Measurements from ENCODE around the gene NRSN2. TPM values are rescaled to one million over a fixed set of nuclear protein-coding genes. Genes with fewer than 3 reads are reported as not detected.
"Not testable (repeated sequence)": the region's sequence is repeated elsewhere in the genome, so short reads cannot be mapped to it uniquely, and the experiment has no call there.

NRSN2 gene
- total RNA-seq, 1 experiment from 2014 or later: 65.9 TPM

DNA sequence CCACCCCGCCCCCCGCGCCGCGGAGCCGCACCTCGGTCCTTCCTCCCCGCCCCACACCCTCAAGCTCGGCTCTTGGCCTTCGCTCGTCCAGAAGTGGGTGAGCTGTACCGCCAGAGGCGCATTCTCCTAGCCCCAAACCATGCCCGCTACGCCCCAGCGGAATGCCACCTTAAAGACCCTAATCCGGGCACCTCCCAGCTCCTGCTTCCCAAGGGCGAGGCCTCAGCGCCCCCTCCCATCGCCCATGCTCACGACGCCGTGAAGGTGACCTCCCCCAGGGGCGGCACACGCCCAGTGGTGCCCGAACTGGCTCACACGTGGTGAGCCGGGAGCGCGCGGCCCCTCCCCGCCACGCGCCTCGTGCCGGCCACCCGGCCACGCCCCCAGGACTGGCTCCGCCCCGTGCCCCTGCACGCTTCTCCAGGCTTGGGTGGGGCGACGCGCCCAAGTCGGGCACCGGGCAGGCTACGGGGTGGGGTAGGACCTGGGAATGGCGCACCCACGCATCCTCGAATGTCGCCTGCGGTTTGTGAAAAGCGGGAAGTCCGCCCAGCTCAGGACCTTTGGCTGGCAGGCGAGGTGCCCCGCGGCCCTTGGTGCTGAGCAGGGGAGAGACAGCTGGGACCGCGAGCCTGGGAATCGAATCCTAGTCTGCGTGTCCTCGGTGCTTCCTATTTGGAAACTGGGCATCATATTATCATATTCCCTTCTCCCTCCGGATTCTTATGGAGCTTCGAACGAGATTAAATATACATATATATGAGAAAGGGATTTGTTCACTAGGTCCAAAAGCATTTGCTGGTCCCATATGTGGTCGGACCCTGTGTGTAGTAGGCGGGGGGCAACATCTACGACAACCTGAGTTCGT is 22.5 kb upstream of the NRSN2 start:
- in situ Hi-C loops (cut with HindIII; ENCODE audit: low sequenced_read_pairs): no loop called here
- DNase-seq (ENCODE audit: low spot score): peak; percentile 85

DNA sequence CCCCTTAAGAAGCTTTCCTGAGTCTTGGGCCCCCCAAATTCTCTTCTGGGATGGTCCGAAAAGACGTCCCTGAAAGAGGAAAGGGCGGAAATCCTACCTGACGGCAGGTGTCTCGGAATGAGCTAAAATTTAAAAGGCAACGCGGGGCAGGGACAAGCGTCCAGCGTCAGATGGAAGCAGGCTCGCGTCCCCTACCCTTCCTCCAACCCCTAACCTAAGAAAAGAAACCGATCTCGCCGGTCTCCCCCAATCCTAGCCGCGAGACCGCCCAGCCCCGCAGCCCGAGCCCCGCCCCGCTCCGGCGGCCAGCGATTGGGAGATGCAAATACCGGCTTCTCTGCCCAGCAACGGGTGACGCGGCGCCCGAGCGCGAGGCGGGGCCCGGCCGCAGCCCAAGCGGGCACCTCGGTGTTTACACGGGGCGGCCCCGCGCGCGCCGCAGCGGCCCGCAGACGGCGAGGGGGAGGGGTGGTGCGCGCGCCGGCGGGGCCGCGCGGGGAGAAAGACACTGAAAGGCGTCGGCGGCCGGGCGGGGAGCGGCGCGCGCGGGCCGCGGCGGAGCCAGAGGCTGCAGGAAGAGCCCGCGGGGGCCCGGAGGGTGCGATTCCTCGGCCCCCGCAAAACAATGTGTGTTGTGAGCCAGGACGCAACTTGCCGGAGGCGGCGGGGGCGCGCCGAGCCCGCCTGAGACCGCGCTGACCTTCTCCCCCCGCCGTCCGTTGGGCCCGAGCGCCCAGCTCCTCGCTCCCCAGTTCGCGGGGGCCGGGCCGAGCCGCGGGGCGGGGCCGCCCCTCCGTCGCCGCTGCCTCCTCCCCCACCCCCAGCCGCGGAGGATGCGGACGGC is 21.6 kb upstream of the NRSN2 start, which contains the start of gene SOX12:
SOX12 (plus strand) TSS at position 508 of the 844 bp plus-strand sequence. CDS start 373 bp downstream, outside the sequence.
- peak; percentile 96 for DNase-seq (ENCODE audit: low spot score)
- in situ Hi-C loops (cut with HindIII; ENCODE audit: low sequenced_read_pairs): no loop called here

DNA sequence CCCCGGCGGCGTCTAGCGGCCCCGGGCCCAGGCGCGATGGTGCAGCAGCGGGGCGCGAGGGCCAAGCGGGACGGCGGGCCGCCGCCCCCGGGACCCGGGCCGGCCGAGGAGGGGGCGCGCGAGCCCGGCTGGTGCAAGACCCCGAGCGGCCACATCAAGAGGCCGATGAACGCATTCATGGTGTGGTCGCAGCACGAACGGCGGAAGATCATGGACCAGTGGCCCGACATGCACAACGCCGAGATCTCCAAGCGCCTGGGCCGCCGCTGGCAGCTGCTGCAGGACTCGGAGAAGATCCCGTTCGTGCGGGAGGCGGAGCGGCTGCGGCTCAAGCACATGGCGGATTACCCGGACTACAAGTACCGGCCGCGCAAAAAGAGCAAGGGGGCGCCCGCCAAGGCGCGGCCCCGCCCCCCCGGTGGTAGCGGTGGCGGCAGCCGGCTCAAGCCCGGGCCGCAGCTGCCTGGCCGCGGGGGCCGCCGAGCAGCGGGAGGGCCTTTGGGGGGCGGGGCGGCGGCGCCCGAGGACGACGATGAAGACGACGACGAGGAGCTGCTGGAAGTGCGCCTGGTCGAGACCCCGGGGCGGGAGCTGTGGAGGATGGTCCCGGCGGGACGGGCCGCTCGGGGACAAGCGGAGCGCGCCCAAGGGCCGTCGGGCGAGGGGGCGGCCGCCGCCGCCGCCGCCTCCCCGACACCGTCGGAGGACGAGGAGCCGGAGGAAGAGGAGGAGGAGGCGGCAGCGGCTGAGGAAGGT is 20.8 kb upstream of the NRSN2 start:
- in situ Hi-C loops (cut with HindIII; ENCODE audit: low sequenced_read_pairs): no loop called here
- DNase-seq (ENCODE audit: low spot score): peak; percentile 62

DNA sequence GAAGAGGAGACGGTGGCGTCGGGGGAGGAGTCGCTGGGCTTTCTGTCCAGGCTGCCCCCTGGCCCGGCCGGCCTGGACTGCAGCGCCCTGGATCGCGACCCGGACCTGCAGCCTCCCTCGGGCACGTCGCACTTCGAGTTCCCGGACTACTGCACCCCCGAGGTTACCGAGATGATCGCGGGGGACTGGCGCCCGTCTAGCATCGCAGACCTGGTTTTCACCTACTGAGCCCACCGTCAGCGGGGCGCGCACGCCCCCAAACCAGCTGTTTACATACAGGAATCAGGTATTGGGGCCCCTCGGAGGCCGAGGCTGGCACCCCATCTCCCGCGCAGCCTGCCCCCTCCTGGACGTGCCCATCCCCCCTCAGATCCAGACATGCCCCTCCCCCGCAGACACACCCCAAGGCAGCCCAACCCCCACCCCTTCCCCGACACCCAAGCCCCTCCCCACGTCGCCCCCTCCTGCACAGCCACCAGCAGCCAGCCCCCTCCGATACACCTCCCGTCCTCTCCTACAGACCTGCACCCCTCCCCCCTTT is 20.2 kb upstream of the NRSN2 start:
- peak; percentile 21 for DNase-seq (ENCODE audit: low spot score)
- in situ Hi-C loops (cut with HindIII; ENCODE audit: low sequenced_read_pairs): no loop called here

DNA sequence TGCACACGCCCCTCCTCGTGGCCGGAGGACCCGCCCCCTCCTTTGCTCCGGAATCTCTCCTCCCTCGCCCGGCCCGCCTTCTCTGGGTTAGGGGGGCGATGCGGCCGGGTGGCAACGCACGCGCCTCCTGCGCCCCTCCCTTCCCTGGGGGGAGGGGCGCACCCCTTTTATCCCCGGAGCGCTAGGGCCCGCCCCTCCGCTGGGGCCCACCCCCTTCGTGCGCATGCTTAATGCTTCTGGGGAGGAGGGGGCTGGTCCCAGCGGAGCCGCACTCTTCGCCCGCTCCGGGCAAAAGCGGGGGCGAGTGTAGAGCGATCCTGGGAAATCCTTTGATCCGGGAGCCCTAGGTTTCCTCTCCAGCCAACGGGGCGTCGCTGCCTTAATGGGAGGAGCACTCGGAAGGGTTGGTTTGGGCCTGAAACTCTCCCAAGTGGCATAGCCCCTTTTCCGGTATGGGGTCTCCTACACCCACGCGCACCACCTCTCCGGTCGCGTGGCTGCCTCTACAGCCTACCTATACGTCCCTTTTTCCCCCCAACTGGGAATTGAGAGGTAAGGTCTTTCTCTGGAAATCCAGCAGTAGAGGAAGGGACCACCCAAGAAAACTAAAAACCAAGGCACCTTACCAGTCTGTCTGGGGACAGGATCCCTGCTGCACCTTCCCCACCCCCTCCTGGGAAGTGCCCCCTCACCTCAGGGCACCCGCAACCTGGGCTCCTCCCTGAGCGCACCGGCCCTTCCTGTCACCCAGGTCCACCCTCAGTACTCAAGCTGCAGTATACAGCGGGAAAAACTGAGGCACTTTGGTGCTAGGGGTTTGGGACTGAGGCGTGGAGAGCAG is 19.5 kb upstream of the NRSN2 start:
- peak; percentile 80 for DNase-seq (ENCODE audit: low spot score)
- in situ Hi-C loops (cut with HindIII; ENCODE audit: low sequenced_read_pairs): no loop called here

DNA sequence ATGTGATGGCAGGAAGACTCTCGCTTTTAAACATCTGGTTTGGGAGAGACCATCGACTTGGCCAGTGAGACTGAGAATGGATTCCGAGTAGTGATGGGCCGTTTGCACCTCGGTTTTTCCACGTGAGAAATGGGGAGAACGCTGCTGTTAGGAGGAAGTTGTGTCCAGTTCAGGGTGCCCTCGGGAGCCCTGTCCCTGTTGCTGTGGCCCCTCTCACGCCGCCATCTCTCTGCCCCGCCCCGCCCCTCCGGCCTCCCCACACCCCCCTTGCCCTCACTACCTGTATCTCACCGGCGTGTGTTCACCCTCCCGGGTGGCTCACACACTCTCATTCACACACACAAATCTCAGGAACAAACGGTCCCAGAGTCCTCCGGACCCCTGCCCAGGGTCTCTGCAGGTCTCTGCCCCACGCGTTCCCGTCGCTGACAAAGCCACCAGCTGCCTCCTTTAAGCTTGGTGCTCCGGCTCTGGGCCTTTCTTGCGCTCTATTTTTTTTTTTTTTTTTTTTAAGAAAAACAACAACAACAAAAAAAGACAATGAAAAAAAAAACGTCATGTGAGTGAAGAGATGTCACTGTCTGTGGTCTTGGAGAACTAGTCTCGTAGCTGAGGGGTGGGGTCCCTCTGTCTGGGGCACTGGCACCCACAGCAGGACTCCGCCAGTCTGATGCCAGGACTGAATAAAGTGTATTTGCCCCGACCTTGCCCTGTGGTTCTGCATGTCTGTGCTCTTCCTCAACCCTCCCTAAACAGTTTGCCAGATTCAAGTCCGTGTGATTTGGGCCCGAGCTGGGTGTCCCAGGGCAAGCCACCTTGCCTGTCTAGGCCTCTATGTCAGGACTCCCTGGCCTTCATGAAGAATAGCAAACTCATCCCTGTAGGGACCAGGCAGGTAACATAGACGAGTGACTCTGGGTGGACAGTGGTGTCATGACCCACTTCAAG is 18.6 kb upstream of the NRSN2 start:
- peak; percentile 33 for DNase-seq (ENCODE audit: low spot score)
- in situ Hi-C loops (cut with HindIII; ENCODE audit: low sequenced_read_pairs): no loop called here

DNA sequence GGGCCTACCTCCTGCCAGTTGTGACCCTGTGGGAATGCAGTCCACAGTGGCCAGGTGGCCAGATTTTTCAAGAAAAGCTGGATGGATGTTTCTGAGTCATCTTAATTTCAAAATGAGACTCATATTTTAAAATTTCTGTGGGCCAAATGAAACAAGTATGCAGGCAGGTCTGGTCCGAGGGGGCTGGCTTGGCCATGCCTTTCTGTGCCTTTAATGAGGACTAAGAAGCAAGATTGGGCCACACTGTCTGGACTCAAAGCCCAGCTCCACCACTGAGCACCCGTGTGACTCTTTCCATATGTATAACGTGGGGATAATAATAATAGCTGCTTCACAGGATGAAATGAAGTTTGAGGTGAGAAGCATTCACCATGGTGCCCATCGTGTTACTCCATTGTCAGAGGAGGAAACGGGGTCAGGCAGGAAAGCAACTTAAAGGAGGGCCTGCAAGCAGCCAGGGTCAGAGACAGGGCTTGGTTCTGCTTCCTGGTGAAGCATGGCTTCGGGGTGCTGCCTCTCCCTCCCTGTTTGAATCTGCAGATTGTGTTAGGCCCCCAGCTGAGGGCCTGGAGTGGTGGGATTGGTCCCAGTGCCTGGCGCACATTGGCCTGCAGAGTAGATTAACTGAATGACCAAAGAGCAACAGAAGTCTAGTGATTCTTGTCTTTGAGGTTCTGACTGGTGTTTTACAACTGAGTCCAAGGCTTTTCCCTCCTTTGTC is 17.8 kb upstream of the NRSN2 start:
- DNase-seq (ENCODE audit: low spot score): peak; percentile 30
- in situ Hi-C loops (cut with HindIII; ENCODE audit: low sequenced_read_pairs): no loop called here

DNA sequence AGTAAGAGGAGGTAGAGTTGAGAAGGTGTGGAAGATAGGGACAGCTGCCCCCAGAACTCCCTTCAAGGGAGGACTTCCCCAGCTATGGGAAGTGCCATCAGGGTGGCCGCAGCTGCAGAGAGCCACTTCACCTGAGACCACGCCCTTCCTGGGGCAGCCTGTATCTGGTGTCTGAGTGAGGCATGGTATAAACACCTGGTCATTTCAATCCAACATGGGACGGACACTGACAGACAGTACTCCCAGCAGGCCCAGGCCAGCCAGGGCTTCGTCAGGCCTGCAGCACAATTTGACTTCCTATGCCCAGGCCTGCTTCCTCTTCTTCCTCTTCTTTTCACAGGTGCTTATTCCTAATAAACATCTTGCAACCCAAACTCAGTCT is 17.1 kb upstream of the NRSN2 start:
- no peak for DNase-seq (ENCODE audit: low spot score)
- in situ Hi-C loops (cut with HindIII; ENCODE audit: low sequenced_read_pairs): loop anchor here (5.0 kb wide), 2 partner anchors 63 to 93 kb away; no protein-coding TSS in a partner anchor

DNA sequence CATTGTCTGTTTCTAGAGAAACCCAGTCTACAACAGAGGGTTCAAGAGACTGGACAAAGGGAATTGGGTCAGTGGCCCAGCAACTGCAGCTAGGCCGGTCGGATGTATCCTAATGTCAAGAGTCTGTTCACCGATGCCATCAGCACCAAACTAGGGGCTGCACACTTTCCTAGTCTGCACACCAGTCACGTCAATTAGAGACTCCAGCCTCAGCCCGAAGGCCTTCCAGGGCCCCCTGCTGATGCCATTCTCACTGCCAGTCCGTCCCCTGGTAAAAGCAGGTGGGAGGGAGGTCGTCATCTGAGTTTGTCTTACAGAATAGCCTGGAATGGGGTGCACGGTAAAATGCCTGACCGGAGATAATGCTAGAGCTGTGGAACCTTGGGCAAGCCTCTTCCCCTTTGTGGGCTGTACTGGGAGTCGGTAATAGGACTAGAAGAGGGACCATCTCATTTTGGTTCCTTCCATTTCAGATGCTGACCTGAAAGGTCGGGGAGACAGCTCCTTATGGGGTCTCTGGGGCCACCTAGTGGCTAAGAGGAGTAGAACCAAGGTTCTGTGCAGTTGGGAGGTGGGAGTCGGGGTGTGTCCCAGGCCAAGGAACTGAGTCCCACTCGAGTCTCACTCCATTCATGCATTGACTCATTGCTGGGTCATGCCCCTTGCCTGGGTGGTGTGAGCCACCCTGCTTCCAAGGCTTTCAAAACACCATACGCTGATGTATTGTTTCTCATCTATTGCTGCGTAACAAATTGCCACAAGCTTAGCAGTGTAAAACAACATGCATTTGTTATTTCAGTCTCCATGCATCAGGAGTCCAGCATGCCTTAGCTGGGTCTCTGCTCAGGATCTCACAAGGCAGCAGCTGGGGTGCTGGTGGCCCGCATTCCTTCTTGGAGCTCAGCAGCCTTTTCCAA is 16.4 kb upstream of the NRSN2 start:
- peak; percentile 85 for DNase-seq (ENCODE audit: low spot score)

DNA sequence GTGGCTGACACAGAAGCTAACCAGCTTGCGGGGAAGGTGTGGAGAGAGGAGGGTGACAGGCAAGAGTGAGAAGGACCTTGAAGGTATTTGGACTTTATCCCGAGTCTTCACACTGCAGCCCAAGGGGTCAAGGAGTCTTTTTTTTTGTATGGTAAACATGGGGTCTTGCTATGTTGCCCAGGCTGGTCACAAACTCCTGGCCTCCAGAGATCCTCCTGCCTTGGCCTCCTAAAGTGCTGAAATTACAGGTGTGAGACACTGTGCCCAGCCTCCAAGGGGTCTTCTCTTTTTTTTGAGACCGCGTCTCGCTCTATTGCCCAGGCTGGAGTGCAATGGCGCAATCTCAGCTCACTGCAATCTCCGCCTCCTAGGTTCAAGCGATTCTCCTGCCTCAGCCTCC is 12.3 kb upstream of the NRSN2 start:
- in situ Hi-C loops (cut with HindIII; ENCODE audit: low sequenced_read_pairs): loop anchor here (5.0 kb wide), 2 partner anchors 67 to 97 kb away; no protein-coding TSS in a partner anchor
- no peak for DNase-seq (ENCODE audit: low spot score)

More for the DNA sequence above, 16.4 kb upstream of the NRSN2 start:
- in situ Hi-C loops (cut with HindIII; ENCODE audit: low sequenced_read_pairs): loop anchor here (5.0 kb wide), 2 partner anchors 63 to 93 kb away; no protein-coding TSS in a partner anchor

DNA sequence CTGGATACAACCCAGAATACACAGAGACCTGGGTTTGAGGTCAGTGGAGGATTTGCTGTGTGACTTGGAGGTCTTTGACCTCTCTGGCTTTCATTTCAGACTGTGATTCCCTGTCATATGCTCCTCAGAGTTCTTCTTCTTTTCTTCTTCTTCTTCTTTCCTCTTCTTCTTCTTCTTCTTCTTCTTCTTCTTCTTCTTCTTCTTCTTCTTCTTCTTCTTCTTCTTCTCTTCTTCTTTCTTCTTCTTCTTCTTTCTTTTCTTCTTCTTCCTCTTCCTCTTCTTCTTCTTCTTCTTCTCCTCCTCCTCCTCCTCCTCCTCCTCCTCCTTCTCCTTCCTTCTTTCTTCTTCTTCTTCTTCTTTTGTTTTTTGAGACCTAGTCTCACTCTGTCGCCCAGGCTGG is 10.9 kb upstream of the NRSN2 start:
- in situ Hi-C loops (cut with HindIII; ENCODE audit: low sequenced_read_pairs); DNase-seq (ENCODE audit: low spot score): not testable (repeated sequence)

DNA sequence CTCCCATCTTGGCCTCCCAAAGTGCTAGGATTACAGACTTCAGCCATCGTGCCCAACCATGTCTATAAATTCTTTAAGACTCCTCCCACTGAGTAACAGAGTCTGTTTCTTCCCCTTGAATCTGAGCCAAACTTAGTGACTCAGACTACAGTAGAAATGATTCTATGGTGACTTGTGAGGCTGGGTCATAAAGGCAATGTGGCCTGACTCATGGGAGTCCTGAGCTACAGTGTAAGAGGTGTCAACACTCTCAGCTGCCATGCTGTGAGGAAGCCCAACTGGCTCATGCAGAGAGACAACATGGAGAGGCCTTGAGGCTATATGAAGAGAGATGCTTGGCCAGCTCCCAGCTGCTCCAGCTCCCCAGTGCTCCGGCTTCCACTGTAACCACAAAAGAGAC is 5.2 kb upstream of the NRSN2 start:
- no peak for DNase-seq (ENCODE audit: low spot score)
- in situ Hi-C loops (cut with HindIII; ENCODE audit: low sequenced_read_pairs): no loop called here

DNA sequence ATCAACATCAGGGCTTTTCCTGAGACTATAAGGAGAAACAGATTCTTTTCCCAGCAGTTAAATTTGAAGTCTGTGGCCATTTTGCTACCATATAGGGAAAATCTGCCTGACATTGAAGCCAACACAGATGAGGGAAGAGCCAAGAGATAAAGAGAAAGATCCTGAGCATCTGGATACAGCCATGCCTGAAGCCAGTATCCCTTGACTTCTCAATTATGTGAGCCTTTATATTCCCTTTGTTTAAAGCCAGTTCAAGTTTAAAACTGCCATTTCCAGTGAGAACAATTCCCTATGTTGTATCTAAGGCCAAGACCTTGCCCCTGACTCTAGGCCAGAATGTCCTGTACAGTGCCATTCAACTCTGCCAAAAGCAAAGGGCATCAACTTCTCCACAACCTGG is 3.8 kb upstream of the NRSN2 start:
- no peak for DNase-seq (ENCODE audit: low spot score)
- in situ Hi-C loops (cut with HindIII; ENCODE audit: low sequenced_read_pairs): no loop called here

DNA sequence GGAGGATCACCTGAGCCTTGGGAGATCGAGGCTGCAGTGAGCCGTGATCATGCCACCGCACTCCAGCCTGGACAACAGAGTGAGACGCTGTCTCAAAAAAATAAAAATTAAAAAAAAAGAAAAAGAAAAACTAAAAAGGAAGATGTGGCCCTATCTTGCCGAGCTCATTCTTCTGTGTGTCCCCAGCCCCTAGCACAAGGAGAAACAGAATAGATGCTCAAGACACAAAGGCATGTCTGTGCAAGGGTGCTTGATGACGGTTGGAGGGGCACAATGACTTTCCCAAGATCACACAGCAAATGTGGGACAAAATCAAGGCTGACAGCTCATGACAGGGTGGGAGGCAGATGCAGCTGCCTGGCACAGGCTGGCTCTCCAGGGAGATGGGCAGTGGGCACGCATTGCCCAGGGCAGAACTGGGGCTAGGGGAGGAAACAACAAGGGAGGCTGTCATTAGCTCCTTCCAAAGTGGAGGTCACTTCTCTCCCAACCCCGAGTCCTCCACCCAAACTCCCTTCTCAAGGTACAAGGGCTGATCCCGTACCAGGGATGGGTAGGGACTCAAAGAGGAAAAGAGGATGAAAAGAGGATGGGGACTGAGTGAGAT is 775 bp upstream of the NRSN2 start:
- no peak for DNase-seq (ENCODE audit: low spot score)
- in situ Hi-C loops (cut with HindIII; ENCODE audit: low sequenced_read_pairs): no loop called here

DNA sequence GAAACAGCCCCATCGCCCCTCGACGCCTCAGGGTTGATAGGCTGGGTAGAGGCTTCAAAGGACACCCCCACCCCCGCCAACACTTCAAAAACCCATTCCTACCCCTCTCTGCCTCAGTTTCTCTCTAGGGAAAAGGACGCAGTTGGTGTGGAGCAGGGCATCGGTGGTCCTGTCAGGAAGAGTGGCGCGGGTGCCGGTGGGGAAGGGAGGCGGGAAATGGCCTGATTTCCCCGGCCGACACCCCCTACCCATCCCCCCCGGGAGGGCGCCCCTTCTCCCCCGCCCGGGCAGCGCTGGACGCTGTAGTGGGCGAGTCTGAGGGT is 367 bp downstream of the NRSN2 start:
- no peak for DNase-seq (ENCODE audit: low spot score)
- in situ Hi-C loops (cut with HindIII; ENCODE audit: low sequenced_read_pairs): no loop called here
